Spleen (tissue), 7 donors: ENCODE results near the gene RAB33B.

Experiments used
- CTCF ChIP-seq, 11 experiments: fragments of 200-600 bp in 7 of 11; fragments of 450-650 bp in 4 of 11; sonication (generic) in 4 of 11; IDR thresholded peaks in 8 of 11; conservative IDR thresholded peaks in 3 of 11; 1 replicate in 7 of 11; 2 replicates in 4 of 11; pipeline versions ENCODE4 v1.4.0 to v1.8.0; 2016 to 2021; ENCODE audit warnings: antibody characterized with exemption in 11 of 11, inconsistent platforms in 4 of 11, mild to moderate bottlenecking in 1 of 11
- POLR2A ChIP-seq, 3 donors: fragments of 450-650 bp; IDR thresholded peaks; one replicate each; pipeline ENCODE4 v1.5.1; 2017; ENCODE audit warnings: antibody characterized with exemption in 3 of 3, mild to moderate bottlenecking in 1 of 3
- POLR2AphosphoS5 ChIP-seq, 3 donors: sonication (generic); formaldehyde crosslinking; IDR thresholded peaks; one replicate each; pipeline ENCODE4 v1.5.1; 2017; ENCODE audit warnings: antibody characterized with exemption in 3 of 3
- donor health status: DM: no; HTN: no; CAD: no; lungs with moderate emphysema.
- donor health status: DM: no; HTN: no; CAD: no.
- donor health status: DM: no; HTN: no; CAD: no.

- TF ChIP-seq CTCF (IDR thresholded peaks at IDR 0.05 in 8 of 11, conservative IDR thresholded peaks at IDR 0.05 in 3 of 11) (no peak), POLR2A (IDR thresholded peaks at IDR 0.05) (no peak), POLR2AphosphoS5 (IDR thresholded peaks at IDR 0.05) (no peak)
Observed at GRCh38 chr4:139465922-139466321, 12.0 kb downstream of the RAB33B start.
